ENCODE measurements around the gene ACE.

DNA sequence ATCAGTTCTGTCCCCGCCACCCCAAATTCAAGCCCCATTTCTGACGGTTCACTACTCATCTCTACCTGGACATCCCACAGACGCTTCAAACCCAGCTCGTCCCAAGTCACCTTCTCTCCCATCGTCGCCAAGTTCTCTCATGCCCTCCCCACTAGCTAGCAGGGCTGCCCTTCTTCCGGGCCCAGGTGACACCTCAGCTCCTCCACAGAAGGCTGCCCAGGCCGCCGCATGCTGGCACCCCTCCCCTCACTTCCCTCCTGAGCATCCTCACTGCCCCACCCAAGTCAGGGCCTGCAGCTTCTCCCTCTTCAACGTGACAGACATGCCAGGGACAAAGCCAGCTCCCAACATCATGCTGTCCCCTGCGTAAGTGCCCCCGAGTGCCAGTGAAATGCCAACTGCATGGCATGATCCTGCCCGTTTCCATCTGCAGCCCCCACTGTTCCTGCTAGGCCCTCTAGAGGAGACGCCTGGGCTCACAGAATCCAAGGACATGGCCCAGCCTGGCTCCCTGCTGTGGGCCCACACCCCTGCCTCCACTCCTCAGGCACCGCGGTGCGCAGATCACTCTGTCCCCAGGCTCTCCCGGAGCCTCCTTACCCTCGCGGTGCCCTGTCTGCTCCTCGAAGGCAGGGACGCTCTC, 36.6 kb upstream of the ACE start:
- TF ChIP-seq, protein P1, sequence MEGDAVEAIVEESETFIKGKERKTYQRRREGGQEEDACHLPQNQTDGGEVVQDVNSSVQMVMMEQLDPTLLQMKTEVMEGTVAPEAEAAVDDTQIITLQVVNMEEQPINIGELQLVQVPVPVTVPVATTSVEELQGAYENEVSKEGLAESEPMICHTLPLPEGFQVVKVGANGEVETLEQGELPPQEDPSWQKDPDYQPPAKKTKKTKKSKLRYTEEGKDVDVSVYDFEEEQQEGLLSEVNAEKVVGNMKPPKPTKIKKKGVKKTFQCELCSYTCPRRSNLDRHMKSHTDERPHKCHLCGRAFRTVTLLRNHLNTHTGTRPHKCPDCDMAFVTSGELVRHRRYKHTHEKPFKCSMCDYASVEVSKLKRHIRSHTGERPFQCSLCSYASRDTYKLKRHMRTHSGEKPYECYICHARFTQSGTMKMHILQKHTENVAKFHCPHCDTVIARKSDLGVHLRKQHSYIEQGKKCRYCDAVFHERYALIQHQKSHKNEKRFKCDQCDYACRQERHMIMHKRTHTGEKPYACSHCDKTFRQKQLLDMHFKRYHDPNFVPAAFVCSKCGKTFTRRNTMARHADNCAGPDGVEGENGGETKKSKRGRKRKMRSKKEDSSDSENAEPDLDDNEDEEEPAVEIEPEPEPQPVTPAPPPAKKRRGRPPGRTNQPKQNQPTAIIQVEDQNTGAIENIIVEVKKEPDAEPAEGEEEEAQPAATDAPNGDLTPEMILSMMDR (conservative IDR thresholded peaks at IDR 0.05; ENCODE audit: low read depth in 2 of 2): peak in 1 of 2 experiments; percentile 26; a peak in 2 of 4 replicates
- TF ChIP-seq CREB1 (CRISPR knock-in tag; IDR thresholded peaks at IDR 0.05; ENCODE audit: low read depth) (no peak), EZH2 (IDR thresholded peaks at IDR 0.05; ENCODE audit: low read depth, unreplicated experiment) (no peak)
- TF ChIP-seq, protein P2, sequence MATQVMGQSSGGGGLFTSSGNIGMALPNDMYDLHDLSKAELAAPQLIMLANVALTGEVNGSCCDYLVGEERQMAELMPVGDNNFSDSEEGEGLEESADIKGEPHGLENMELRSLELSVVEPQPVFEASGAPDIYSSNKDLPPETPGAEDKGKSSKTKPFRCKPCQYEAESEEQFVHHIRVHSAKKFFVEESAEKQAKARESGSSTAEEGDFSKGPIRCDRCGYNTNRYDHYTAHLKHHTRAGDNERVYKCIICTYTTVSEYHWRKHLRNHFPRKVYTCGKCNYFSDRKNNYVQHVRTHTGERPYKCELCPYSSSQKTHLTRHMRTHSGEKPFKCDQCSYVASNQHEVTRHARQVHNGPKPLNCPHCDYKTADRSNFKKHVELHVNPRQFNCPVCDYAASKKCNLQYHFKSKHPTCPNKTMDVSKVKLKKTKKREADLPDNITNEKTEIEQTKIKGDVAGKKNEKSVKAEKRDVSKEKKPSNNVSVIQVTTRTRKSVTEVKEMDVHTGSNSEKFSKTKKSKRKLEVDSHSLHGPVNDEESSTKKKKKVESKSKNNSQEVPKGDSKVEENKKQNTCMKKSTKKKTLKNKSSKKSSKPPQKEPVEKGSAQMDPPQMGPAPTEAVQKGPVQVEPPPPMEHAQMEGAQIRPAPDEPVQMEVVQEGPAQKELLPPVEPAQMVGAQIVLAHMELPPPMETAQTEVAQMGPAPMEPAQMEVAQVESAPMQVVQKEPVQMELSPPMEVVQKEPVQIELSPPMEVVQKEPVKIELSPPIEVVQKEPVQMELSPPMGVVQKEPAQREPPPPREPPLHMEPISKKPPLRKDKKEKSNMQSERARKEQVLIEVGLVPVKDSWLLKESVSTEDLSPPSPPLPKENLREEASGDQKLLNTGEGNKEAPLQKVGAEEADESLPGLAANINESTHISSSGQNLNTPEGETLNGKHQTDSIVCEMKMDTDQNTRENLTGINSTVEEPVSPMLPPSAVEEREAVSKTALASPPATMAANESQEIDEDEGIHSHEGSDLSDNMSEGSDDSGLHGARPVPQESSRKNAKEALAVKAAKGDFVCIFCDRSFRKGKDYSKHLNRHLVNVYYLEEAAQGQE (IDR thresholded peaks at IDR 0.05; ENCODE audit: unreplicated experiment): no peak
